HepG2 (cell line): ENCODE results near the gene TUBA4B. TPM values are rescaled to one million over a fixed set of nuclear protein-coding genes. Genes with fewer than 3 reads are reported as not detected.

ENCODE experiments used
- ASH2L ChIP-seq: fragments of 300-600, 200-600 bp; sonication (generic); IDR thresholded peaks from 2 replicates; pipeline ENCODE4 v1.7.0; 2017; ENCODE audit warnings: low read depth, mild to moderate bottlenecking, moderate library complexity, mixed read lengths, low read length; ENCODE audit not compliant: insufficient read length
- CEBPB ChIP-seq: IDR thresholded peaks from 2 replicates; pipeline ENCODE4 v1.6.1; 2011; ENCODE audit warnings: low read depth, low read length, improper control_type of control experiment, borderline replicate concordance
- ERF ChIP-seq: IDR thresholded peaks from 2 replicates; pipeline ENCODE4 v1.6.1; 2018; ENCODE audit warnings: missing biosample characterization, missing genetic modification reagents
- EZH2 ChIP-seq: conservative IDR thresholded peaks from 2 replicates; pipeline ENCODE4 v1.6.1; 2012; ENCODE audit warnings: mild to moderate bottlenecking, low read depth, low read length, moderate library complexity
- GMEB1 ChIP-seq: sonication (generic); formaldehyde crosslinking; IDR thresholded peaks from 2 replicates; pipeline ENCODE4 v1.5.1; 2020; ENCODE audit warnings: missing genetic modification reagents, mild to moderate bottlenecking, borderline replicate concordance
- GTF2F1 ChIP-seq: fragments of 150-350 bp; IDR thresholded peaks from 2 replicates; pipeline ENCODE4 v1.6.1; 2014; ENCODE audit warnings: low read length
- HOXA5 ChIP-seq: sonication (generic); formaldehyde crosslinking; IDR thresholded peaks from 2 replicates; pipeline ENCODE4 v1.4.0; 2020; ENCODE audit warnings: missing genetic modification reagents
- JUND ChIP-seq: sonication (generic); formaldehyde crosslinking; IDR thresholded peaks from 2 replicates; pipeline ENCODE4 v1.8.0; 2022; ENCODE audit warnings: mild to moderate bottlenecking, missing genetic modification reagents
- KDM1A ChIP-seq: IDR thresholded peaks from 2 replicates; pipeline ENCODE4 v1.6.1; 2016; ENCODE audit warnings: missing compliant biosample characterization
- LCORL ChIP-seq, 2 experiments: fragments of 450-650 bp in 1 of 2; sonication (generic) in 1 of 2; formaldehyde crosslinking in 1 of 2; IDR thresholded peaks; 2 replicates each; pipeline versions ENCODE4 v1.5.0 to v1.6.1; 2017 to 2020; ENCODE audit warnings: antibody characterized with exemption in 1 of 2, missing genetic modification reagents in 1 of 2
- MIER3 ChIP-seq: IDR thresholded peaks from 2 replicates; pipeline ENCODE4 v1.6.1; 2016; ENCODE audit warnings: missing compliant biosample characterization, borderline replicate concordance
- NONO ChIP-seq, 2 experiments: fragments of 450-650 bp in 1 of 2; sonication (generic) in 1 of 2; formaldehyde crosslinking in 1 of 2; IDR thresholded peaks in 1 of 2; conservative IDR thresholded peaks in 1 of 2; 2 replicates each; pipeline versions ENCODE4 v1.6.1 to v1.8.0; 2017 to 2022; ENCODE audit warnings: mild to moderate bottlenecking in 1 of 2, missing genetic modification reagents in 1 of 2, moderate library complexity in 1 of 2
- NR2F6 ChIP-seq, 2 experiments: IDR thresholded peaks; 2 replicates each; pipeline ENCODE4 v1.6.1; 2016; ENCODE audit warnings: antibody characterized with exemption in 1 of 2, mild to moderate bottlenecking in 1 of 2
- PAX8 ChIP-seq: sonication (generic); formaldehyde crosslinking; IDR thresholded peaks from 2 replicates; pipeline ENCODE4 v1.8.0; 2022; ENCODE audit warnings: mild to moderate bottlenecking, missing genetic modification reagents, borderline replicate concordance
- PCBP2 ChIP-seq: fragments of 200-400 bp; formaldehyde crosslinking; optimal IDR thresholded peaks from 2 replicates; pipeline ENCODE3; 2018; ENCODE audit warnings: low read length, low read depth; ENCODE audit not compliant: poor library complexity, severe bottlenecking
- PLRG1 ChIP-seq: fragments of 450-650 bp; conservative IDR thresholded peaks from 2 replicates; pipeline ENCODE4 v1.6.1; 2016
- SAFB2 ChIP-seq: sonication (generic); formaldehyde crosslinking; IDR thresholded peaks from 2 replicates; pipeline ENCODE4 v1.5.1; 2020; ENCODE audit warnings: missing genetic modification reagents, low read depth, mild to moderate bottlenecking, borderline replicate concordance
- SNRNP70 ChIP-seq: fragments of 200-400 bp; formaldehyde crosslinking; IDR thresholded peaks from 2 replicates; pipeline ENCODE4 v1.6.1; 2017; ENCODE audit warnings: mild to moderate bottlenecking, low read depth, low read length, moderate library complexity
- THAP11 ChIP-seq: IDR thresholded peaks from 2 replicates; pipeline ENCODE4 v1.6.1; 2016; ENCODE audit warnings: missing biosample characterization, missing genetic modification reagents
- ZBTB38 ChIP-seq: sonication (generic); formaldehyde crosslinking; IDR thresholded peaks from 2 replicates; pipeline ENCODE4 v1.5.1; 2020; ENCODE audit warnings: mild to moderate bottlenecking, missing genetic modification reagents
- ZNF251 ChIP-seq: sonication (generic); formaldehyde crosslinking; IDR thresholded peaks from 2 replicates; pipeline ENCODE4 v1.9.0; 2021; ENCODE audit warnings: mild to moderate bottlenecking, missing genetic modification reagents
- ZNF264 ChIP-seq: sonication (generic); formaldehyde crosslinking; IDR thresholded peaks from 2 replicates; pipeline ENCODE4 v1.4.0; 2020; ENCODE audit warnings: missing genetic modification reagents
- ZNF317 ChIP-seq: sonication (generic); formaldehyde crosslinking; IDR thresholded peaks from 2 replicates; pipeline ENCODE4 v1.5.0; 2020; ENCODE audit warnings: mild to moderate bottlenecking, missing genetic modification reagents
- ZNF615 ChIP-seq: sonication (generic); formaldehyde crosslinking; IDR thresholded peaks from 2 replicates; pipeline ENCODE4 v1.5.0; 2020; ENCODE audit warnings: mild to moderate bottlenecking, missing genetic modification reagents, borderline replicate concordance
- ZNF644 ChIP-seq: IDR thresholded peaks from 2 replicates; pipeline ENCODE4 v1.6.1; 2016; ENCODE audit warnings: low read depth
- ZNF670 ChIP-seq: sonication (generic); formaldehyde crosslinking; IDR thresholded peaks from 2 replicates; pipeline ENCODE4 v1.8.0; 2022; ENCODE audit warnings: mild to moderate bottlenecking, missing genetic modification reagents, borderline replicate concordance
- ZNF710 ChIP-seq: sonication (generic); formaldehyde crosslinking; IDR thresholded peaks from 2 replicates; pipeline ENCODE4 v1.5.0; 2020; ENCODE audit warnings: mild to moderate bottlenecking, missing genetic modification reagents, borderline replicate concordance
- ZNF740 ChIP-seq: sonication (generic); formaldehyde crosslinking; IDR thresholded peaks from 2 replicates; pipeline ENCODE4 v1.4.0; 2020; ENCODE audit warnings: missing genetic modification reagents
- ZSCAN25 ChIP-seq: sonication (generic); formaldehyde crosslinking; IDR thresholded peaks from 2 replicates; pipeline ENCODE4 v1.8.0; 2022; ENCODE audit warnings: mild to moderate bottlenecking, missing genetic modification reagents
- polyA plus RNA-seq, 8 experiments: library from polyadenylated mRNA; depleted of rRNA in 3 of 8; stranded (reverse) in 7 of 8; unstranded in 1 of 8; fragments of >200 nt; fragmentation: Illumina TruSeq in 4 of 8; extraction: Trizol in 4 of 8; gene quantifications; 2 replicates each; pipeline versions ENCODE4 v1.2.1 to v1.2.3, GENCODE V29; 2011 to 2016; ENCODE audit warnings: low read depth in 4 of 8, missing spikeins in 1 of 8, mixed read lengths in 1 of 8; ENCODE audit not compliant: insufficient read depth in 1 of 8
- total RNA-seq, 5 experiments: library from RNA; depleted of rRNA; stranded (reverse); fragments of >200 nt; fragmentation: Illumina TruSeq; extraction: Trizol; gene quantifications; 2 replicates each; pipeline ENCODE4 v1.2.3, GENCODE V29; 2016; ENCODE audit warnings: low read depth in 1 of 5

TUBA4B gene
- total and polyA plus RNA-seq, 2 of the 13 experiments (the other 11 are each of a cell fraction or from before 2014, with no cell fraction given): 0.18 to 0.22 TPM

GRCh38 chr2:219270055-219270372 lies 17.0 kb downstream of the TUBA4B start (continued):
- TF ChIP-seq JUND (CRISPR knock-in tag) (no peak), HOXA5 (CRISPR knock-in tag) (no peak), ZNF251 (CRISPR knock-in tag) (no peak), NR2F6 (IDR thresholded peaks at IDR 0.05) (no peak), NR2F6 (CRISPR knock-in tag; IDR thresholded peaks at IDR 0.05) (no peak), GMEB1 (CRISPR knock-in tag) (no peak), ZNF317 (CRISPR knock-in tag) (no peak), LCORL (IDR thresholded peaks at IDR 0.05) (no peak), LCORL (CRISPR knock-in tag; IDR thresholded peaks at IDR 0.05) (no peak), ZSCAN25 (no peak), MIER3 (CRISPR knock-in tag) (no peak), ZNF615 (no peak), ZNF710 (no peak), ERF (CRISPR knock-in tag) (0 out of 2 replicates have a peak, but pooled peaks have one; percentile 40), ASH2L (no peak), PCBP2 (no peak), ZNF740 (CRISPR knock-in tag) (no peak), CEBPB (no peak), NONO (IDR thresholded peaks at IDR 0.05) (no peak), NONO (CRISPR knock-in tag; conservative IDR thresholded peaks at IDR 0.05) (no peak), ZNF264 (CRISPR knock-in tag) (0 out of 2 replicates have a peak, but pooled peaks have one; percentile 11), THAP11 (CRISPR knock-in tag) (no peak; the same call in 1 of the 2 replicates), ZNF644 (peak; percentile 65; the same call in 1 of the 2 replicates), PAX8 (no peak), GTF2F1 (no peak), SAFB2 (CRISPR knock-in tag) (no peak), ZNF670 (CRISPR knock-in tag) (no peak), PLRG1 (no peak), EZH2 (no peak), KDM1A (CRISPR knock-in tag) (peak; percentile 65; the same call in 1 of the 2 replicates), ZBTB38 (peak; percentile 52; the same call in 1 of the 2 replicates), SNRNP70 (no peak)
